HuH-7.5 (cell line): ENCODE data around the gene PCDHGA7.
"Not testable (repeated sequence)": the region's sequence is repeated elsewhere in the genome, so short reads cannot be mapped to it uniquely, and the experiment has no call there.

Experiments
- DNase-seq: peaks from one replicate; pipeline ENCODE4 v3.0.0; 2011; ENCODE audit warnings: low spot score

Gene PCDHGA7

DNA sequence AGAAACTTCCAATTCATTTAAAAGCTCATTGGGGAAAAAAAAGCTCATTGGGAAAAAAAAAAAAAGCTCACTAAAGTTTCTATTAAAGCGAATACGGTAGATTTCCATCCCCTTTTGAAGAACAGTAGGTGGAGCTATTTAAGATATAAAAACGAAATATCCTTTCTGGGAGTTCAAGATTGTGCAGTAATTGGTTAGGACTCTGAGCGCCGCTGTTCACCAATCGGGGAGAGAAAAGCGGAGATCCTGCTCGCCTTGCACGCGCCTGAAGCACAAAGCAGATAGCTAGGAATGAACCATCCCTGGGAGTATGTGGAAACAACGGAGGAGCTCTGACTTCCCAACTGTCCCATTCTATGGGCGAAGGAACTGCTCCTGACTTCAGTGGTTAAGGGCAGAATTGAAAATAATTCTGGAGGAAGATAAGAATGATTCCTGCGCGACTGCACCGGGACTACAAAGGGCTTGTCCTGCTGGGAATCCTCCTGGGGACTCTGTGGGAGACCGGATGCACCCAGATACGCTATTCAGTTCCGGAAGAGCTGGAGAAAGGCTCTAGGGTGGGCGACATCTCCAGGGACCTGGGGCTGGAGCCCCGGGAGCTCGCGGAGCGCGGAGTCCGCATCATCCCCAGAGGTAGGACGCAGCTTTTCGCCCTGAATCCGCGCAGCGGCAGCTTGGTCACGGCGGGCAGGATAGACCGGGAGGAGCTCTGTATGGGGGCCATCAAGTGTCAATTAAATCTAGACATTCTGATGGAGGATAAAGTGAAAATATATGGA, 48.0 kb downstream of the PCDHGA7 start, which contains the start of gene PCDHGA12:
PCDHGA12 (plus strand) TSS at position 176 of the 782 bp plus-strand sequence; CDS start at position 429, 253 bp downstream.
- DNase-seq = no peak

DNA sequence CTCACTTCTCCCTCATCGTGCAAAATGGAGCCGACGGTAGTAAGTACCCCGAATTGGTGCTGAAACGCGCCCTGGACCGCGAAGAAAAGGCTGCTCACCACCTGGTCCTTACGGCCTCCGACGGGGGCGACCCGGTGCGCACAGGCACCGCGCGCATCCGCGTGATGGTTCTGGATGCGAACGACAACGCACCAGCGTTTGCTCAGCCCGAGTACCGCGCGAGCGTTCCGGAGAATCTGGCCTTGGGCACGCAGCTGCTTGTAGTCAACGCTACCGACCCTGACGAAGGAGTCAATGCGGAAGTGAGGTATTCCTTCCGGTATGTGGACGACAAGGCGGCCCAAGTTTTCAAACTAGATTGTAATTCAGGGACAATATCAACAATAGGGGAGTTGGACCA, 48.7 kb downstream of the PCDHGA7 start:
- DNase-seq = no peak

DNA sequence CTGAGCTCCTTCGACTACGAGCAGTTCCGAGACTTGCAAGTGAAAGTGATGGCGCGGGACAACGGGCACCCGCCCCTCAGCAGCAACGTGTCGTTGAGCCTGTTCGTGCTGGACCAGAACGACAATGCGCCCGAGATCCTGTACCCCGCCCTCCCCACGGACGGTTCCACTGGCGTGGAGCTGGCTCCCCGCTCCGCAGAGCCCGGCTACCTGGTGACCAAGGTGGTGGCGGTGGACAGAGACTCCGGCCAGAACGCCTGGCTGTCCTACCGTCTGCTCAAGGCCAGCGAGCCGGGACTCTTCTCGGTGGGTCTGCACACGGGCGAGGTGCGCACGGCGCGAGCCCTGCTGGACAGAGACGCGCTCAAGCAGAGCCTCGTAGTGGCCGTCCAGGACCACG, 49.8 kb downstream of the PCDHGA7 start:
- not testable (repeated sequence) for DNase-seq

- DNase-seq = not testable (repeated sequence)
Measured at GRCh38 chr5:141432726-141433125, 50.2 kb downstream of the PCDHGA7 start.

GRCh38 chr5:141434006-141434405, 51.5 kb downstream of the PCDHGA7 start:
- no peak for DNase-seq
